GM12878 (cell line): ENCODE results near the gene GORASP2. TPM values are rescaled to one million over a fixed set of nuclear protein-coding genes. Genes with fewer than 3 reads are reported as not detected.

Experiments used
- ATAC-seq: fragments of 200-7000 bp; cut with Tn5 transposase; 3 replicates; pipeline ENCODE4 v1.9.1; 2020; ENCODE audit warnings: mild to moderate bottlenecking, moderate library complexity
- BruUV-seq: library from RNA; stranded (reverse); fragments of 400-500 nt; replicated peaks from 2 replicates; lab custom pipeline; 2021; lab: Mats Ljungman, UMichigan
- CTCF ChIA-PET: fragments of 300-600 bp; sonication (Branson Sonifier 250); formaldehyde crosslinking; extraction: SDS; loops from one replicate; lab custom pipeline; 2021; ENCODE audit warnings: inconsistent platforms; lab: Yijun Ruan, JAX
- POLR2A ChIA-PET: fragments of 350-600 bp; formaldehyde crosslinking; extraction: SDS; loops from one replicate; lab custom pipeline; 2021; ENCODE audit warnings: inconsistent platforms; lab: Charles Lee
- RAD21 ChIA-PET: fragments of 300-600 bp; sonication (Branson Sonifier 250); formaldehyde crosslinking; loops from one replicate; lab custom pipeline; 2023; ENCODE audit warnings: antibody characterized with exemption; ENCODE audit not compliant: unreplicated experiment; lab: Charles Lee
- SMC1A ChIA-PET: fragments of 300-600 bp; sonication (Branson Sonifier 250); formaldehyde crosslinking; loops from one replicate; lab custom pipeline; 2023; ENCODE audit not compliant: unreplicated experiment, uncharacterized antibody; lab: Charles Lee
- DNase-seq: peaks from one replicate; pipeline ENCODE4 v3.0.0-alpha.2; 2011; ENCODE audit warnings: low read depth, low spot score
- FAIRE-seq: peaks from 3 replicates; lab custom pipeline; 2011; peaks lifted over from hg19 to GRCh38; lab: Jason Lieb, UNC
- H2AFZ ChIP-seq: 2 replicates; pipeline ENCODE4 v1.6.0; 2011; ENCODE audit warnings: low read depth, low read length, control low read depth; ENCODE audit not compliant: control insufficient read depth
- H3K27ac ChIP-seq: 2 replicates; pipeline ENCODE4 v1.5.1; 2011; ENCODE audit warnings: control low read depth; ENCODE audit not compliant: control insufficient read depth, insufficient read depth
- H3K27me3 ChIP-seq, 2 experiments: replicated peaks in 1 of 2; 2 replicates each; pipeline versions ENCODE4 v1.6.0 to v1.6.1; 2011; ENCODE audit warnings: low read length in 1 of 2; ENCODE audit not compliant: control insufficient read depth in 2 of 2, insufficient read depth in 2 of 2
- H3K36me3 ChIP-seq, 2 experiments: 2 replicates each; pipeline ENCODE4 v1.5.1; 2011; ENCODE audit warnings: low read length in 1 of 2; ENCODE audit not compliant: control insufficient read depth in 2 of 2, insufficient read depth in 2 of 2
- H3K4me1 ChIP-seq: 2 replicates; pipeline ENCODE4 v1.6.1; 2011; ENCODE audit warnings: mild to moderate bottlenecking, low read length, moderate library complexity, mixed read lengths; ENCODE audit not compliant: control insufficient read depth, insufficient read depth
- H3K4me2 ChIP-seq: 2 replicates; pipeline ENCODE4 v1.6.0; 2011; ENCODE audit warnings: control low read depth; ENCODE audit not compliant: control insufficient read depth, insufficient read depth
- H3K4me3 ChIP-seq: fragments of 200-600 bp; sonication (generic); 2 replicates; pipeline ENCODE4 v1.5.1; 2016
- H3K79me2 ChIP-seq: 2 replicates; pipeline ENCODE4 v1.6.0; 2011; ENCODE audit warnings: low read length; ENCODE audit not compliant: control insufficient read depth, insufficient read depth
- H3K9ac ChIP-seq: 2 replicates; pipeline ENCODE4 v1.8.0; 2011; ENCODE audit warnings: low read length, control low read depth, mixed read lengths; ENCODE audit not compliant: control insufficient read depth, insufficient read depth
- H3K9me3 ChIP-seq: replicated peaks from 3 replicates; pipeline ENCODE4 v1.5.1; 2011; ENCODE audit warnings: mild to moderate bottlenecking, low read length; ENCODE audit not compliant: control insufficient read depth, insufficient read depth
- H4K20me1 ChIP-seq: 2 replicates; pipeline ENCODE4 v1.6.0; 2011; ENCODE audit not compliant: control insufficient read depth, insufficient read depth
- BCL11A ChIP-seq: IDR thresholded peaks from 2 replicates; pipeline ENCODE4 v1.6.1; 2011; ENCODE audit warnings: low read depth, low read length
- BHLHE40 ChIP-seq, 2 experiments: fragments of 450-650 bp in 1 of 2; IDR thresholded peaks; 2 replicates each; pipeline ENCODE4 v1.6.1; 2011 to 2017; ENCODE audit warnings: low read depth in 2 of 2, borderline replicate concordance in 1 of 2, improper control_type of control experiment in 1 of 2, low read length in 1 of 2, mild to moderate bottlenecking in 1 of 2
- CREM ChIP-seq: IDR thresholded peaks from 2 replicates; pipeline ENCODE4 v1.6.1; 2014; ENCODE audit warnings: antibody characterized with exemption, low read depth
- FOXM1 ChIP-seq: IDR thresholded peaks from 2 replicates; pipeline ENCODE4 v1.6.1; 2012; ENCODE audit warnings: low read depth, mild to moderate bottlenecking, inconsistent platforms, low read length, moderate library complexity
- GABPA ChIP-seq: IDR thresholded peaks from 2 replicates; pipeline ENCODE4 v1.6.1; 2014; ENCODE audit warnings: antibody characterized with exemption, low read depth, mild to moderate bottlenecking, inconsistent platforms
- IRF4 ChIP-seq: IDR thresholded peaks from 2 replicates; pipeline ENCODE4 v1.6.1; 2011; ENCODE audit warnings: low read depth, low read length
- MTA3 ChIP-seq: IDR thresholded peaks from 2 replicates; pipeline ENCODE4 v1.6.1; 2012; ENCODE audit warnings: low read length, inconsistent platforms, borderline replicate concordance
- PAX5 ChIP-seq: IDR thresholded peaks from 2 replicates; pipeline ENCODE4 v1.6.1; 2011; ENCODE audit warnings: low read depth, low read length, borderline replicate concordance
- POU2F2 ChIP-seq: IDR thresholded peaks from 3 replicates; pipeline ENCODE4 v1.6.1; 2011; ENCODE audit warnings: low read depth, mild to moderate bottlenecking, low read length, borderline replicate concordance
- RB1 ChIP-seq: fragments of 450-650 bp; formaldehyde crosslinking; IDR thresholded peaks from 2 replicates; pipeline ENCODE4 v1.6.1; 2017; ENCODE audit warnings: mild to moderate bottlenecking, borderline replicate concordance
- RCOR1 ChIP-seq: conservative IDR thresholded peaks from 2 replicates; pipeline ENCODE4 v1.6.1; 2012; ENCODE audit warnings: low read depth, low read length, improper control_type of control experiment
- RFX5 ChIP-seq: IDR thresholded peaks from 2 replicates; pipeline ENCODE4 v1.6.1; 2011; ENCODE audit warnings: low read depth, low read length, improper control_type of control experiment
- SP1 ChIP-seq: IDR thresholded peaks from one replicate; pipeline ENCODE4 v1.6.1; 2011; ENCODE audit warnings: low read depth, low read length
- STAT1 ChIP-seq: fragments of 450-650 bp; conservative IDR thresholded peaks from 2 replicates; pipeline ENCODE4 v1.6.1; 2014; ENCODE audit warnings: antibody characterized with exemption, mild to moderate bottlenecking
- YBX1 ChIP-seq: fragments of 450-650 bp; IDR thresholded peaks from 2 replicates; pipeline ENCODE4 v1.6.1; 2016; ENCODE audit warnings: antibody characterized with exemption
- ZBTB11 ChIP-seq: fragments of 450-650 bp; formaldehyde crosslinking; IDR thresholded peaks from 2 replicates; pipeline ENCODE4 v1.5.0; 2022; ENCODE audit warnings: mild to moderate bottlenecking, missing genetic modification characterization
- ZNF384 ChIP-seq: IDR thresholded peaks from 2 replicates; pipeline ENCODE4 v1.6.1; 2012; ENCODE audit warnings: low read depth, mild to moderate bottlenecking, low read length, improper control_type of control experiment, borderline replicate concordance
- WGBS: methylation state at CpG from one replicate; pipeline ENCODE4 v1.1.6; 2016; ENCODE audit warnings: low lambda C conversion rate; ENCODE audit not compliant: insufficient replicate concordance, insufficient coverage; ENCODE audit errors: missing lambda C conversion rate; 5-methylcytosine and 5-hydroxymethylcytosine counted together
- in situ Hi-C: fragments of 300-500 bp; cut with MboI; formaldehyde crosslinking; loops from 9 replicates; pipeline ENCODE4 v1.14.3; 2018; ENCODE audit warnings: mixed read lengths
- intact Hi-C: fragments of 100-400 bp; cut with micrococcal nuclease; formaldehyde crosslinking; loops from one replicate; pipeline ENCODE4 v1.14.2; 2022; ENCODE audit not compliant: unreplicated experiment
- polyA plus RNA-seq, 11 experiments: library from polyadenylated mRNA; depleted of rRNA in 4 of 11; unstranded in 6 of 11; stranded (reverse) in 5 of 11; fragments of >200 nt; fragmentation: Nextera tagmentation in 4 of 11; fragmentation: Illumina TruSeq in 1 of 11; extraction: Ambion mirVana in 4 of 11; extraction: Trizol in 1 of 11; gene quantifications; 1 replicate in 1 of 11; 2 replicates in 10 of 11; pipeline versions ENCODE4 v1.2.1 to v1.2.3, GENCODE V29; 2011 to 2016; ENCODE audit warnings: inconsistent platforms in 2 of 11, missing spikeins in 2 of 11, low read depth in 1 of 11
- total RNA-seq, 4 experiments: library from RNA; depleted of rRNA in 3 of 4; stranded (reverse); fragments of >200 nt in 3 of 4; fragmentation: Illumina TruSeq in 1 of 4; extraction: Trizol in 1 of 4; gene quantifications; 2 replicates each; pipeline versions ENCODE4 v1.2.1 to v1.2.3, GENCODE V29; 2013 to 2021

Gene GORASP2
- total and polyA plus RNA-seq, 10 of the 15 experiments (the other 5 are each of a cell fraction or from before 2014, with no cell fraction given): 26.3 to 169 (median 103) TPM

- FAIRE-seq (no peak), ATAC-seq (no peak), DNase-seq (no peak)
- intact Hi-C loops: no loop called here
- RAD21 ChIA-PET: interaction anchor here (0.6 kb wide), 1 partner anchor 1182 kb away, joined by 3 read pairs; no protein-coding TSS in a partner anchor
- SMC1A ChIA-PET: no interaction called here
- H3K9me3 ChIP-seq: peaks cover 11% of the 10 kb centered on the region
- POLR2A ChIA-PET: no interaction called here
- H3K4me2 ChIP-seq: no peak overlapping the region
- H3K36me3 ChIP-seq: no peaks in the 10 kb centered on the region
- no peak for TF ChIP-seq CREM
- TF ChIP-seq BCL11A: no peak
- 78% methylated on average over 11 of the region's 11 CpGs for WGBS
- in situ Hi-C loops: no loop called here
- no peak overlapping the region for H2AFZ ChIP-seq
- no peaks in the 10 kb centered on the region for H3K27me3 ChIP-seq
- no peak overlapping the region for H3K4me3 ChIP-seq
- no peaks in the 10 kb centered on the region for H3K4me1 ChIP-seq
- BruUV-seq: no TSS peak
- no peak overlapping the region for H3K27ac ChIP-seq
- no peaks in the 10 kb centered on the region for H3K79me2 ChIP-seq
- CTCF ChIA-PET: no interaction called here
- H4K20me1 ChIP-seq: no peaks in the 10 kb centered on the region
- no peak overlapping the region for H3K9ac ChIP-seq
These were observed 11.7 kb upstream of the GORASP2 start for GRCh38 chr2:170917219-170917913.

- TF ChIP-seq STAT1 (no peak), GABPA (no peak), FOXM1 (no peak), POU2F2 (no peak), RFX5 (no peak), BHLHE40 (IDR thresholded peaks at IDR 0.05; ENCODE audit: borderline replicate concordance in 1 of 2, low read depth in 2 of 2, low read length in 1 of 2) (no peak), RCOR1 (no peak), IRF4 (no peak), YBX1 (no peak), ZBTB11 (CRISPR knock-in tag) (no peak), MTA3 (no peak), SP1 (no peak), PAX5 (no peak), ZNF384 (no peak), RB1 (no peak)
- TF ChIP-seq, all 136 proteins: peak for 0
These were observed 11.1 kb upstream of the GORASP2 start for GRCh38 chr2:170917957-170918356.

More at GRCh38 chr2:170917957-170918356, 11.1 kb upstream of the GORASP2 start:
- H4K20me1 ChIP-seq: no peaks in the 10 kb centered on the region
- no peak for FAIRE-seq
- in situ Hi-C loops: no loop called here
- H3K9me3 ChIP-seq: peaks cover 8% of the 10 kb centered on the region
- no peaks in the 10 kb centered on the region for H3K4me1 ChIP-seq
- ChIA-PET POLR2A (no interaction called here), SMC1A (no interaction called here), RAD21 (interaction anchor here (0.6 kb wide), 1 partner anchor 1181 kb away, joined by 3 read pairs; no protein-coding TSS in a partner anchor), CTCF (no interaction called here)
- no peak overlapping the region for H2AFZ ChIP-seq
- no peak for DNase-seq
- no peaks in the 10 kb centered on the region for H3K27me3 ChIP-seq
- no peak overlapping the region for H3K4me3 ChIP-seq
- H3K27ac ChIP-seq: no peak overlapping the region
- intact Hi-C loops: no loop called here
- 46% methylated on average over 5 of the region's 5 CpGs for WGBS
- H3K4me2 ChIP-seq: no peak overlapping the region
- H3K9ac ChIP-seq: no peak overlapping the region
- ATAC-seq: no peak
- H3K79me2 ChIP-seq: no peaks in the 10 kb centered on the region
- BruUV-seq: no TSS peak
- no peaks in the 10 kb centered on the region for H3K36me3 ChIP-seq
